ENCODE measurements around the gene ULBP2. TPM values are rescaled to one million over a fixed set of nuclear protein-coding genes. Genes with fewer than 3 reads are reported as not detected.
A peak's percentile ranks its signal among the peaks of the same experiment; 100 is the strongest.

The ULBP2 gene
- total RNA-seq, 1 experiment from 2014 or later, result 0.13 TPM

- POLR2A ChIA-PET, result interaction anchor here (0.6 kb wide), 1 partner anchor 920 kb away, joined by 5 read pairs; no protein-coding TSS in a partner anchor
- no peak overlapping the region for H3K27ac Mint-ChIP-seq
- ATAC-seq, result peak; percentile 29
- H3K4me3 Mint-ChIP-seq, result no peak overlapping the region
- DNase-seq (ENCODE audit: low spot score), result peak; percentile 64
- CTCF ChIA-PET, result interaction anchor here (0.7 to 1.1 kb wide), 5 partner anchors 14 to 392 kb away, joined by 3 to 4 read pairs (median 3); no protein-coding TSS in a partner anchor
- no peak for TF ChIP-seq ZNF219 (CRISPR knock-in tag; IDR thresholded peaks at IDR 0.05; ENCODE audit: borderline replicate concordance)
- no peak for TF ChIP-seq TEAD4 (CRISPR knock-in tag; IDR thresholded peaks at IDR 0.05)
- no peak for TF ChIP-seq ZNF138 (CRISPR knock-in tag; conservative IDR thresholded peaks at IDR 0.05)
- TF ChIP-seq, protein P1, sequence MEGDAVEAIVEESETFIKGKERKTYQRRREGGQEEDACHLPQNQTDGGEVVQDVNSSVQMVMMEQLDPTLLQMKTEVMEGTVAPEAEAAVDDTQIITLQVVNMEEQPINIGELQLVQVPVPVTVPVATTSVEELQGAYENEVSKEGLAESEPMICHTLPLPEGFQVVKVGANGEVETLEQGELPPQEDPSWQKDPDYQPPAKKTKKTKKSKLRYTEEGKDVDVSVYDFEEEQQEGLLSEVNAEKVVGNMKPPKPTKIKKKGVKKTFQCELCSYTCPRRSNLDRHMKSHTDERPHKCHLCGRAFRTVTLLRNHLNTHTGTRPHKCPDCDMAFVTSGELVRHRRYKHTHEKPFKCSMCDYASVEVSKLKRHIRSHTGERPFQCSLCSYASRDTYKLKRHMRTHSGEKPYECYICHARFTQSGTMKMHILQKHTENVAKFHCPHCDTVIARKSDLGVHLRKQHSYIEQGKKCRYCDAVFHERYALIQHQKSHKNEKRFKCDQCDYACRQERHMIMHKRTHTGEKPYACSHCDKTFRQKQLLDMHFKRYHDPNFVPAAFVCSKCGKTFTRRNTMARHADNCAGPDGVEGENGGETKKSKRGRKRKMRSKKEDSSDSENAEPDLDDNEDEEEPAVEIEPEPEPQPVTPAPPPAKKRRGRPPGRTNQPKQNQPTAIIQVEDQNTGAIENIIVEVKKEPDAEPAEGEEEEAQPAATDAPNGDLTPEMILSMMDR (IDR thresholded peaks at IDR 0.05), result no peak
- no peak for TF ChIP-seq JAZF1 (CRISPR knock-in tag; IDR thresholded peaks at IDR 0.05)
- TF ChIP-seq NR2C2 (CRISPR knock-in tag; IDR thresholded peaks at IDR 0.05), result no peak
- no peak for TF ChIP-seq CREM (CRISPR knock-in tag; IDR thresholded peaks at IDR 0.05)
- TF ChIP-seq, protein P2, sequence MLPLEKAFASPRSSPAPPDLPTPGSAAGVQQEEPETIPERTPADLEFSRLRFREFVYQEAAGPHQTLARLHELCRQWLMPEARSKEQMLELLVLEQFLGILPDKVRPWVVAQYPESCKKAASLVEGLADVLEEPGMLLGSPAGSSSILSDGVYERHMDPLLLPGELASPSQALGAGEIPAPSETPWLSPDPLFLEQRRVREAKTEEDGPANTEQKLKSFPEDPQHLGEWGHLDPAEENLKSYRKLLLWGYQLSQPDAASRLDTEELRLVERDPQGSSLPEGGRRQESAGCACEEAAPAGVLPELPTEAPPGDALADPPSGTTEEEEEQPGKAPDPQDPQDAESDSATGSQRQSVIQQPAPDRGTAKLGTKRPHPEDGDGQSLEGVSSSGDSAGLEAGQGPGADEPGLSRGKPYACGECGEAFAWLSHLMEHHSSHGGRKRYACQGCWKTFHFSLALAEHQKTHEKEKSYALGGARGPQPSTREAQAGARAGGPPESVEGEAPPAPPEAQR (CRISPR knock-in tag; IDR thresholded peaks at IDR 0.05), result no peak
- no peak for TF ChIP-seq CBFB (CRISPR knock-in tag; IDR thresholded peaks at IDR 0.05; ENCODE audit: low read depth)
- TF ChIP-seq, protein P3, sequence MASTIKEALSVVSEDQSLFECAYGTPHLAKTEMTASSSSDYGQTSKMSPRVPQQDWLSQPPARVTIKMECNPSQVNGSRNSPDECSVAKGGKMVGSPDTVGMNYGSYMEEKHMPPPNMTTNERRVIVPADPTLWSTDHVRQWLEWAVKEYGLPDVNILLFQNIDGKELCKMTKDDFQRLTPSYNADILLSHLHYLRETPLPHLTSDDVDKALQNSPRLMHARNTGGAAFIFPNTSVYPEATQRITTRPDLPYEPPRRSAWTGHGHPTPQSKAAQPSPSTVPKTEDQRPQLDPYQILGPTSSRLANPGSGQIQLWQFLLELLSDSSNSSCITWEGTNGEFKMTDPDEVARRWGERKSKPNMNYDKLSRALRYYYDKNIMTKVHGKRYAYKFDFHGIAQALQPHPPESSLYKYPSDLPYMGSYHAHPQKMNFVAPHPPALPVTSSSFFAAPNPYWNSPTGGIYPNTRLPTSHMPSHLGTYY (CRISPR knock-in tag; IDR thresholded peaks at IDR 0.05), result no peak
- no peak for TF ChIP-seq FOXP4 (CRISPR knock-in tag; IDR thresholded peaks at IDR 0.05)
- TF ChIP-seq RORB (CRISPR knock-in tag; IDR thresholded peaks at IDR 0.05), result no peak
- TF ChIP-seq ESRRA (CRISPR knock-in tag; IDR thresholded peaks at IDR 0.05; ENCODE audit: borderline replicate concordance), result no peak
- no peak for TF ChIP-seq GABPB1 (CRISPR knock-in tag; IDR thresholded peaks at IDR 0.05)
- TF ChIP-seq ETV6 (CRISPR knock-in tag; IDR thresholded peaks at IDR 0.05), result no peak
- TF ChIP-seq JUN (CRISPR knock-in tag; IDR thresholded peaks at IDR 0.05), result no peak
- TF ChIP-seq STAT6 (CRISPR knock-in tag; conservative IDR thresholded peaks at IDR 0.05; ENCODE audit: low read depth), result no peak
- TF ChIP-seq ZNF416 (CRISPR knock-in tag; IDR thresholded peaks at IDR 0.05), result no peak
- peaks cover 100% of the 10 kb centered on the region for H3K27me3 Mint-ChIP-seq (ENCODE audit: low read depth)
- H3K4me1 Mint-ChIP-seq, result peaks cover 23% of the 10 kb centered on the region
- H3K36me3 Mint-ChIP-seq, result peaks cover 5% of the 10 kb centered on the region; the same call in 1 of the 2 replicates
- H3K9me3 Mint-ChIP-seq, result no peaks in the 10 kb centered on the region
Observed at GRCh38 chr6:149961728-149962425, 20.1 kb downstream of the ULBP2 start.

Data from WTC11 (cell line).